GM13977 (cell line): ENCODE results near the gene HERPUD1.

Experiments used
- DNase-seq: peaks from one replicate; pipeline ENCODE4 v3.0.0; 2012; ENCODE audit warnings: low spot score
- in situ Hi-C: fragments of 300-500 bp; cut with MboI; formaldehyde crosslinking; loops from one replicate; pipeline ENCODE4 v1.12.0; 2022; ENCODE audit warnings: low sequenced_read_pairs, low pct_unique_long_range_greater_than_20kb, mixed read lengths, inconsistent platforms; ENCODE audit not compliant: unreplicated experiment
- TF ChIP-seq, protein P1 (sequence below): IDR thresholded peaks from 2 replicates; pipeline ENCODE4 v1.5.1; 2012; ENCODE audit warnings: mild to moderate bottlenecking, control low read depth; ENCODE audit not compliant: insufficient read depth; ENCODE audit errors: extremely low read depth, missing control alignments

Gene HERPUD1

DNA sequence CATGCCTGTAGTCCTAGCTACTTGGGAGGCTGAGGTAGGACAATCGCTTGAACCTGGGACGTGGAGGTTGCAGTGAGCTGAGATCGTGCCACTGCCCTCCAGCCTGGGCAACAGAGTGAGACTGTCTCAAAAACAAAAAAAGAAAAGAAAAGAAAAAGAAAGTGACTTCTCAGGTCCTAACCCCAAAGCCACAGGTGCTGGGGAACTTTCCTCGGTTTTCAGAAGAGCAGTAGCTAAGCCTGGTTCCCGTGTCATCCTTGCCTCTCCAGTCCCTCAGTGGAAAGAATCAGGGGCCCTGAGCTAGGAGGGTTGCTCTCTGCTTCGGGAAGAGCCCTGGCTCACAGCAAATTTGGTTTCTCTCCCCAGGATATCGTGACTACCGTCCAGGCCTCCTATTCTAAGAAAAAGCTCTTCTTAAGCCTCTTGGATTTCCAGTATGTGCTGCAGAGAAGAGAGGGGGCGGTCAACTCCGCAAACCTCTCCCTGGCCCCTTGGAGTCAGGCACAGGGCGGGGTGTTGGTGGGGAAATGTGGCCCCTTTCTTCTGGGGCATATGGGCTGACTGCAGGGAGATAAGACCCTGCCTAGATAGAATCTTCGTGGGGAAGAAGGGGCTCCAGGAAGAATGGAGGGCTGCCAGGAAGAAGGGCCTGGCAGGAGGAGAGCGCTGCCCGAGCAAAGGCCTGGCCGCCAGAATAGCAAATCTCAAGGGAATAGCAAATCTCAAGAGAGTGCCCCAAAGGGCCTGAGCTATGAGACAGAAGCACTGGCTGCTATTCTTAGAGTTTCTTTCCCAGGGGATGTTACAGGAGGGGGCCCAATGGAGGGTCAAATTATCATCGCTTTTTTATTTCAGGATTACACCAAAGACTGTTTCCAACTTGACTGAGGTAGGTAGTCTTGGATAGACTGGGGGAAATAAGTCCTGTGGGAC, 49.1 kb downstream of the HERPUD1 start:
- TF ChIP-seq, protein P1, sequence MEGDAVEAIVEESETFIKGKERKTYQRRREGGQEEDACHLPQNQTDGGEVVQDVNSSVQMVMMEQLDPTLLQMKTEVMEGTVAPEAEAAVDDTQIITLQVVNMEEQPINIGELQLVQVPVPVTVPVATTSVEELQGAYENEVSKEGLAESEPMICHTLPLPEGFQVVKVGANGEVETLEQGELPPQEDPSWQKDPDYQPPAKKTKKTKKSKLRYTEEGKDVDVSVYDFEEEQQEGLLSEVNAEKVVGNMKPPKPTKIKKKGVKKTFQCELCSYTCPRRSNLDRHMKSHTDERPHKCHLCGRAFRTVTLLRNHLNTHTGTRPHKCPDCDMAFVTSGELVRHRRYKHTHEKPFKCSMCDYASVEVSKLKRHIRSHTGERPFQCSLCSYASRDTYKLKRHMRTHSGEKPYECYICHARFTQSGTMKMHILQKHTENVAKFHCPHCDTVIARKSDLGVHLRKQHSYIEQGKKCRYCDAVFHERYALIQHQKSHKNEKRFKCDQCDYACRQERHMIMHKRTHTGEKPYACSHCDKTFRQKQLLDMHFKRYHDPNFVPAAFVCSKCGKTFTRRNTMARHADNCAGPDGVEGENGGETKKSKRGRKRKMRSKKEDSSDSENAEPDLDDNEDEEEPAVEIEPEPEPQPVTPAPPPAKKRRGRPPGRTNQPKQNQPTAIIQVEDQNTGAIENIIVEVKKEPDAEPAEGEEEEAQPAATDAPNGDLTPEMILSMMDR: no peak
- DNase-seq: no peak
- in situ Hi-C loops: no loop called here

DNA sequence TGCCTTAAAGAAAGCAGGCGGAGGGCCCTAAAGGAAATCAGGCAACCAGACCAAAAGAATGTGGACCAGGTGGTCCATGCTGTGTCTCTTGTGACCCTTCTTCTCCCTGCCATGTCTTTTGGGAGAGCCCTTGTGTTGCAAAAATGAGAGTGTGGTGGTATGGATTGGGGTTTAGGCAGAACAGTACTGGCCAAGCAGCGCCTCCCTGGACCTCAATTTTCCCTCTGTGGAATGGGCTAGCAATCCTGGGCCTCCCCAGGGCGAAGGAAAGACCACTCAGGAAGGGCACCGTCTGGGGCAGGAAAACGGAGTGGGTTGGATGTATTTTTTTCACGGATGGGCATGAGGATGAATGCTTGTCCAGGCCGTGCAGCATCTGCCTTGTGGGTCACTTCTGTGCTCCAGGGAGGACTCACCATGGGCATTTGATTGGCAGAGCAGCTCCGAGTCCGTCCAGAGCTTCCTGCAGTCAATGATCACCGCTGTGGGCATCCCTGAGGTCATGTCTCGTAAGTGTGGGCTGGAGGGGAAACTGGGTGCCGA, 49.9 kb downstream of the HERPUD1 start:
- in situ Hi-C loops: no loop called here

DNA sequence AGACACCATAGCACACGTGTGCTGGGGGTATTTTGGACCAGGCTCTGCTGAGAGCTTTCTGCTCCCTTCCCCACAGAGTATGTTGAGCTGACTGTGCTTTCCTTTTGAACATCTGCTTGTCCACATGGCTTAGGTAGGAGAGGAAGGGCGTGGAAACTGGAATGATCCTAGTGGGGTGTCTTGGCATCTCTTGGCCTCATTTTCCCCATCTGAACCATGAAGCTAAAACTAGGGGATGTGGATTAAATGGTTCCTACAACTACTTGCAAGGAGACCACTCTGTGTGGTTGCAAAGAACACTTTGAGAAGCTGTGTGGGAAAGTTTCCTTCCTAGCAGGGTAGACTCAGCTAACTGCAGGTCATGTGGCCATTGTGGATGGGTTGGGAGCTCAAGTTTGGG, 50.8 kb downstream of the HERPUD1 start:
- TF ChIP-seq, protein P1: no peak
- no peak for DNase-seq
- in situ Hi-C loops: no loop called here

More for the DNA sequence above, 49.9 kb downstream of the HERPUD1 start:
- no peak for DNase-seq
- TF ChIP-seq, protein P1: no peak

DNA sequence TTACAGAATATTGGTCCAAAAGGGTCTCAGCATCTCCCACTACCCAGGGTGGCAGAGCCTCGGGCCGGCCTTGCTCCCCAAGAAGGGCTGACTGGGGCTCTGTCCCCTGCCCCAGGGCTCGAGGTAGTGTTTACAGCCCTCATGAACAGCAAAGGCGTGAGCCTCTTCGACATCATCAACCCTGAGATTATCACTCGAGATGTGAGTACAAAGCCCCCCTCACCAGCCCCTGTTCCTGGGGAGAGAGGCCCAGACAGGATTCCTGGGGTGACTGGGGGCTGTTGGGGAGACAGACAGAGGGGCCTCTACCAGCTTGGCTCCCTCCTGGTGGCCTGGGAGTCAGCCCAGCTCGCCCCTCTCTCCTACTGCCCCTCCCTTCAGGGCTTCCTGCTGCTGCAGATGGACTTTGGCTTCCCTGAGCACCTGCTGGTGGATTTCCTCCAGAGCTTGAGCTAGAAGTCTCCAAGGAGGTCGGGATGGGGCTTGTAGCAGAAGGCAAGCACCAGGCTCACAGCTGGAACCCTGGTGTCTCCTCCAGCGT, 51.3 kb downstream of the HERPUD1 start:
- in situ Hi-C loops: no loop called here
- TF ChIP-seq, protein P1: no peak
- no peak for DNase-seq

DNA sequence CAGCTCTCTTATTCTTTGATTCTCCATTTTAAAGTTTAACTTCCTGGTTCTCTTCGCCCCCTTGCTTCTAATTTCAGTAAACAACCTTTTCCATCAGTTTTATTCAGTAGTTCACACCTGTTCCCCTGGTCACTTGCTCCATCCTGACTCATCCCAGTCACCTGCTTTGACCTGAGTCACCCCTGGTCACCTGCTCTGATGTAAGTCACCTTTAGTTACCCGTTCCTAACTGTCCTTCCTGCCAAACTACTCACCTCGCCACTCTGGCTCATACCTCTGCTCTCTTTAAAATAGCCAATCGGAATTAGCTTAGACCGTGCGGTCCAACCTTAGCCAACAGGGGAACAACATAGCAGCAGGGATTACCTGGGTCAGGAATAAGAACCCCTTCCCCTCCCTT, 52.7 kb downstream of the HERPUD1 start:
- TF ChIP-seq, protein P1: no peak
- in situ Hi-C loops: no loop called here

DNA sequence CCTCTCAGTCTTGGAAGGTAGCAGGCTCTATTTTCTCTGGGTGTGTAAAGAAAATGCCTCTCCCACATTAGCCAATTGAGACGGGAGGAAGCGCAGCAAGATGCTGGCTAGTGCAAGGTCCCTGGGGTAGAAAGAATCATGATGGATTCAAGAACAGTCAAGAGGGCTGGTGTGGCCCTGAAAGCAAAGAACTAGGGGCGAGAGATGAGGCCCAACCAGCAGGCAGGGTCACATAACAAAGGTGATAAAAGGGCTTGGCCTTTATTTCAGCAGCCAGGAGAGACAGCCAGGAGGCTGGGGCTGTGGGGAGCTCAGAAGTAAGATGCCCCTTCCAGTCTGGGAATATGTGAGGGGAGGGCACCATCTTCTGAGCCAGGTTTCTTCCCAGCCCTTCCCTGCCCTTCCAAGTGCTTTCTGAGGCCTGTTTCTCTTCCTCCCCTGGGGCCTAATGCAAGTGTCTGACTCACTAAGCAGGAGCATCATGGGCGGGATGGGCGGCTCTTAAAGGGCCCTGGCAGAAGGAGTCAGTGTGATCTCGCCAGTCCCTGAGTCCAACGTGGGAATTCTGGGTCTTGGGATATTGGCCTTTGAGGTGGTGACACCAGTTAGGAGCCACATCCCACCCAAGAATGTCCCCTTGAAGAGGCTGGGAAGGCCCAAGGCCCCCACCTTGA, 53.5 kb downstream of the HERPUD1 start:
- in situ Hi-C loops: no loop called here
- TF ChIP-seq, protein P1: no peak
- DNase-seq: no peak

More for the DNA sequence above, 52.7 kb downstream of the HERPUD1 start:
- DNase-seq: no peak
